HG03565 (cell line): ENCODE measurements around the gene PHF21B.

Experiments used
- ATAC-seq: cut with Tn5 transposase; IDR thresholded peaks from one replicate; pipeline ENCODE4 v1.9.1; 2021; ENCODE audit warnings: mild to moderate bottlenecking, moderate library complexity; ENCODE audit not compliant: unreplicated experiment

The PHF21B gene

GRCh38 chr22:44992166-44992565 is 17.6 kb downstream of the PHF21B start:
- no peak for ATAC-seq

- ATAC-seq, result no peak
Measured at GRCh38 chr22:44991218-44991617, 18.6 kb downstream of the PHF21B start.

GRCh38 chr22:44990810-44991209 is 19.0 kb downstream of the PHF21B start:
- no peak for ATAC-seq

GRCh38 chr22:44990328-44990727 is 19.5 kb downstream of the PHF21B start:
- ATAC-seq, result no peak

GRCh38 chr22:44988671-44989070 is 21.1 kb downstream of the PHF21B start:
- ATAC-seq, result no peak

GRCh38 chr22:44986926-44987325 is 22.9 kb downstream of the PHF21B start:
- ATAC-seq, result no peak

- no peak for ATAC-seq
Measured at GRCh38 chr22:44985906-44986527, 23.8 kb downstream of the PHF21B start.

GRCh38 chr22:44983878-44984482 is 25.8 kb downstream of the PHF21B start:
- no peak for ATAC-seq

GRCh38 chr22:44982445-44982844 is 27.4 kb downstream of the PHF21B start:
- no peak for ATAC-seq

- ATAC-seq, result no peak
Measured at GRCh38 chr22:44981857-44982256, 27.9 kb downstream of the PHF21B start.

GRCh38 chr22:44979154-44979553 is 30.7 kb downstream of the PHF21B start:
- ATAC-seq, result no peak

- ATAC-seq, result no peak
Measured at GRCh38 chr22:44975427-44976262, 34.2 kb downstream of the PHF21B start.

GRCh38 chr22:44974454-44974853 is 35.4 kb downstream of the PHF21B start:
- ATAC-seq, result no peak

GRCh38 chr22:44973829-44974228 is 36.0 kb downstream of the PHF21B start:
- no peak for ATAC-seq

GRCh38 chr22:44972363-44973083 is 37.3 kb downstream of the PHF21B start:
- no peak for ATAC-seq

- ATAC-seq, result no peak
Measured at GRCh38 chr22:44971651-44972362, 38.0 kb downstream of the PHF21B start.

GRCh38 chr22:44970291-44970690 is 39.5 kb downstream of the PHF21B start:
- no peak for ATAC-seq

GRCh38 chr22:44969817-44970216 is 40.0 kb downstream of the PHF21B start:
- ATAC-seq, result no peak

- no peak for ATAC-seq
Measured at GRCh38 chr22:44968736-44969135, 41.1 kb downstream of the PHF21B start.

- no peak for ATAC-seq
Measured at GRCh38 chr22:44965171-44965570, 44.6 kb downstream of the PHF21B start.

- ATAC-seq, result no peak
Measured at GRCh38 chr22:44964722-44965078, 45.1 kb downstream of the PHF21B start.
